Mesendoderm (in vitro differentiated cells): ENCODE data around the gene RHPN2.

Source experiments
- DNase-seq: peaks from one replicate; pipeline ENCODE4 v3.0.0; 2013
- H2AK5ac ChIP-seq: 2 replicates; pipeline ENCODE4 v1.6.1; 2013; ENCODE audit warnings: low read length, inconsistent platforms
- H2BK120ac ChIP-seq: 2 replicates; pipeline ENCODE4 v1.6.1; 2013; ENCODE audit warnings: low read depth, mild to moderate bottlenecking, low read length, moderate library complexity, mixed read lengths
- H2BK15ac ChIP-seq: replicated peaks from 2 replicates; pipeline ENCODE4 v1.6.1; 2013; ENCODE audit warnings: low read depth, mild to moderate bottlenecking, moderate library complexity
- H2BK5ac ChIP-seq: 2 replicates; pipeline ENCODE4 v1.6.1; 2013; ENCODE audit warnings: low read length, inconsistent platforms
- H3K18ac ChIP-seq: 2 replicates; pipeline ENCODE4 v1.6.1; 2013; ENCODE audit warnings: mild to moderate bottlenecking, low read length, mixed read lengths
- H3K23ac ChIP-seq: one replicate; pipeline ENCODE4 v1.6.1; 2013; ENCODE audit warnings: low read length
- H3K27ac ChIP-seq: 2 replicates; pipeline ENCODE4 v1.5.1; 2013; ENCODE audit warnings: low read depth, mild to moderate bottlenecking, inconsistent platforms, low read length, moderate library complexity
- H3K27me3 ChIP-seq: 2 replicates; pipeline ENCODE4 v1.6.1; 2013; ENCODE audit warnings: low read length, control low read depth, mild to moderate bottlenecking, inconsistent platforms; ENCODE audit not compliant: insufficient read depth, poor library complexity
- H3K36me3 ChIP-seq: 2 replicates; pipeline ENCODE4 v1.6.1; 2013; ENCODE audit warnings: low read length, inconsistent platforms; ENCODE audit not compliant: control insufficient read depth, insufficient read depth
- H3K4ac ChIP-seq: one replicate; pipeline ENCODE4 v1.6.1; 2013; ENCODE audit warnings: low read depth, mild to moderate bottlenecking, low read length, moderate library complexity
- H3K4me1 ChIP-seq: 2 replicates; pipeline ENCODE4 v1.6.1; 2013; ENCODE audit warnings: low read depth, low read length, inconsistent platforms; ENCODE audit not compliant: control insufficient read depth
- H3K4me2 ChIP-seq: 2 replicates; pipeline ENCODE4 v1.6.1; 2013; ENCODE audit warnings: low read length
- H3K4me3 ChIP-seq: 2 replicates; pipeline ENCODE4 v1.5.1; 2013; ENCODE audit warnings: mild to moderate bottlenecking, low read length
- H3K56ac ChIP-seq: one replicate; pipeline ENCODE4 v1.6.1; 2013; ENCODE audit warnings: low read length
- H3K79me1 ChIP-seq: 2 replicates; pipeline ENCODE4 v1.6.1; 2013; ENCODE audit warnings: low read length, inconsistent platforms
- H3K79me2 ChIP-seq: 2 replicates; pipeline ENCODE4 v1.6.1; 2013; ENCODE audit warnings: mild to moderate bottlenecking, low read length; ENCODE audit not compliant: control insufficient read depth, insufficient read depth
- H3K9ac ChIP-seq: 2 replicates; pipeline ENCODE4 v1.6.1; 2013; ENCODE audit warnings: low read length, inconsistent platforms
- H4K5ac ChIP-seq: one replicate; pipeline ENCODE4 v1.6.1; 2013; ENCODE audit warnings: low read length
- H4K8ac ChIP-seq: one replicate; pipeline ENCODE4 v1.6.1; 2013; ENCODE audit warnings: low read depth, mild to moderate bottlenecking, control low read depth, low read length, moderate library complexity
- WGBS: extraction: QIAGEN DNeasy Blood & Tissue Kit; methylation state at CpG from one replicate; pipeline ENCODE4 v1.1.7; 2013; ENCODE audit warnings: low lambda C conversion rate, missing lambda C conversion rate; ENCODE audit not compliant: insufficient coverage; ENCODE audit errors: extremely low coverage; 5-methylcytosine and 5-hydroxymethylcytosine counted together

Gene RHPN2

DNA sequence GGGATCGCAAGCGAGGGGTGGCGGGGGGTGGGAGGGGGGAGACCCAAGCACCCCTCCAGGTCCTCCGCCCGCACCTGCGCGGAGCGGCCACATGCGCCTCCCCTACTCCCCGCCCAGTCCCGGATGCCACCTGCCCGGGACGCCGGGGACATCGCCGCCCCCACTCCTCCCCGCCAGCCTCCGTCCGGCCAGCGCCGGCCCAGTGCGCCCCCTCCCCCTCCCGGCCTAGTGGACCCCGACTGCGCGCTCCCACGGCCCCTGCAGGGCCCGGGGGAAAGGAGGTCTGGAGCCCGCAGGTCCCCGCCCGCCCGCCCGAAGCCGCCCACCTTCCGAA is 263 bp downstream of the RHPN2 start:
- Histone ChIP-seq H2AK5ac (no peak overlapping the region), H3K18ac (peak overlapping the region; percentile 45), H2BK5ac (no peak overlapping the region), H3K4me2 (no peak overlapping the region), H3K4me1 (no peaks in the 10 kb centered on the region), H4K5ac (no peak overlapping the region), H3K9ac (peak overlapping the region; percentile 70), H3K23ac (no peak overlapping the region), H3K27ac (no peak overlapping the region), H3K36me3 (no peaks in the 10 kb centered on the region), H3K79me1 (peaks cover 6% of the 10 kb centered on the region), H3K79me2 (peaks cover 14% of the 10 kb centered on the region), H3K4ac (peak overlapping the region; percentile 26), H3K56ac (peak overlapping the region; percentile 71), H2BK15ac (no peak overlapping the region), H3K27me3 (no peaks in the 10 kb centered on the region), H4K8ac (no peak overlapping the region), H2BK120ac (no peak overlapping the region), H3K4me3 (peak overlapping the region; percentile 42)
- no CpG with 5 or more reads among the region's 35 CpGs for WGBS
- DNase-seq, result no peak

DNA sequence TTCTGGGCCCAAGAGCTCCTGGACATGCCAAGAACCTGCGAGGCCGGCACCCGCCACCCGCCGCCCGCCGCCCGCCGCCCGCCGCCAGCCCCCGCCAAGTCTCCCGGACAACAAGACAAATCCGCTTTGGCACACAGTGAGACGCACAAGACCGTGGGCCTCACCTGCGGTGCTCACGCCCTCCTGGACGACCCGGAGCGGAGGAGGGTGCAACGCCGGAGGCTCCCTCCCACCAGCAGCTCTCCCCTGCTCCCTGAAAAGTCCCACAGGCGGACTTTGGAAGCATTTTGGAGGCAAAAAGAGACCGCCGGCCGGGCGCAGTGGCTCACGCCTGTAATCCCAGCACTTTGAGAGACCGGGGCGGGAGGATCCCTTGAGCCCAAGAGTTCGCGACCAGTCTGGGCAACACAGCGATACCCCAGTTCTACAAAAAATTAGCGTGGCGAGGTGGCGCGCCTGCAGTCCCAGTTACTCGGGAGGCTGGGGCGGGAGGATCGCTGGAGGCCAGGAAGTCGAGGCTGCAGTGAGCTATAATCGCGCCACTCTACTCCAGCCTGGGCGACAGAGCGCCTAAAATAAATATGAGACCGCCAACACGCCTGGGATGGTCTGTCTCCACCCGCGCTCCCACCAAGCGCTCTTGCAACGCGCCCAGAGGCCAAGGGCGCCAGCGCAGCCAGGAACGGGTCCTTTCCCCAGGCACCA is 783 bp downstream of the RHPN2 start:
- peaks cover 6% of the 10 kb centered on the region for H3K79me1 ChIP-seq
- H3K36me3 ChIP-seq, result no peaks in the 10 kb centered on the region
- H3K79me2 ChIP-seq, result peaks cover 14% of the 10 kb centered on the region
- no peak overlapping the region for H2BK120ac ChIP-seq
- H4K8ac ChIP-seq, result no peak overlapping the region
- H3K27me3 ChIP-seq, result no peaks in the 10 kb centered on the region
- no peak overlapping the region for H4K5ac ChIP-seq
- peak overlapping the region; percentile 26 for H3K4ac ChIP-seq
- H3K56ac ChIP-seq, result peak overlapping the region; percentile 71
- H3K9ac ChIP-seq, result peak overlapping the region; percentile 70
- no peaks in the 10 kb centered on the region for H3K4me1 ChIP-seq
- H3K18ac ChIP-seq, result peak overlapping the region; percentile 45
- peak overlapping the region; percentile 53 for H3K4me2 ChIP-seq
- H3K27ac ChIP-seq, result no peak overlapping the region
- no CpG with 5 or more reads among the region's 56 CpGs for WGBS
- peak overlapping the region; percentile 42 for H3K4me3 ChIP-seq
- H3K23ac ChIP-seq, result no peak overlapping the region
- peak; percentile 45 for DNase-seq
- H2AK5ac ChIP-seq, result no peak overlapping the region
- H2BK5ac ChIP-seq, result no peak overlapping the region
- no peak overlapping the region for H2BK15ac ChIP-seq

DNA sequence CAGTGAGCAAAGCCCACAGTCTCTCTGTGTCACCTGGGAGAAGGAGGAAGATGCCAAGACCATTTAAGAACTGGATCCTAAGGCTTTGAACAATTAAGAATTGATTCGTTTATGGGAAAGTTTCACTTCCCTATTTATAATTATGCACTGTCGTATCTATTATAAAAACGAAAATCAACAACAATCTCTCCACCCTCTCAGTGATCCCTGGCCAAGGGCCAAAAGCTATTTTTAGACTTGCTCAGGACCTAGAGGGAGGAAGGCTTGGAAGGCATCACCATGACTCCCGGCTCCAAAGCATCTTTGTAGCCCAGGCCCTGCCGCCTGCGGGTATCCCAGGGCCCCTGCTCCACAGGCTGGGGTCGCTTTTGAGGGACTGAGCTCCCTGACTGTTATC is 1.3 kb downstream of the RHPN2 start:
- no peak overlapping the region for H4K8ac ChIP-seq
- no peak overlapping the region for H3K9ac ChIP-seq
- peak overlapping the region; percentile 60 for H3K56ac ChIP-seq
- H3K4me3 ChIP-seq, result no peak overlapping the region
- H2BK120ac ChIP-seq, result no peak overlapping the region
- no peak overlapping the region for H3K27ac ChIP-seq
- WGBS, result no CpG with 5 or more reads among the region's 7 CpGs
- no peak for DNase-seq
- no peak overlapping the region for H3K4ac ChIP-seq
- peak overlapping the region; percentile 45 for H3K18ac ChIP-seq
- peak overlapping the region; percentile 20 for H3K4me2 ChIP-seq
- no peaks in the 10 kb centered on the region for H3K36me3 ChIP-seq
- no peak overlapping the region for H3K23ac ChIP-seq
- no peaks in the 10 kb centered on the region for H3K27me3 ChIP-seq
- H3K4me1 ChIP-seq, result no peaks in the 10 kb centered on the region
- H2BK5ac ChIP-seq, result no peak overlapping the region
- H4K5ac ChIP-seq, result no peak overlapping the region
- peaks cover 14% of the 10 kb centered on the region for H3K79me2 ChIP-seq
- H3K79me1 ChIP-seq, result peaks cover 6% of the 10 kb centered on the region
- no peak overlapping the region for H2BK15ac ChIP-seq
- H2AK5ac ChIP-seq, result no peak overlapping the region

DNA sequence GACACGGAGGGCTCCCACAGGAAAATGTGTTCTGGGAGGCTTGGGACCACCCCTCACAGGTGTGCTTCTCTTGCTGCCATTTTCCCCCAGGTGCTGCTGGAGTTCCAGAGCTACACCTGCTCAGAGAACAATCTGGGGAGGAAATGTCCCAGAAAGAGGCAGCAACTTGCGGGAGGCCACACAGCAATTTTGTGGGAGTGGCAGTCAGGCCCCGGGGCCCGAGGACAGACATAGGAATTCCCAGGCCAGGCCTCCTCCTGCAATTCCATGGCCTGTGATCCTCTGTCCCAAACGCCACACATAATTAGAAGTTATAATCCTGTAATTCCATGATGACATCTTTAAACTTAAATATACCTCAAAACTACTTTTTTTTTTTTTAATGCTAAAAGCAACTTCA is 1.8 kb downstream of the RHPN2 start:
- Histone ChIP-seq H2AK5ac (no peak overlapping the region), H4K5ac (no peak overlapping the region), H3K4me2 (no peak overlapping the region), H3K27me3 (no peaks in the 10 kb centered on the region), H3K56ac (peak overlapping the region; percentile 60), H2BK5ac (no peak overlapping the region), H3K36me3 (no peaks in the 10 kb centered on the region), H3K4me3 (no peak overlapping the region), H3K23ac (no peak overlapping the region), H3K4me1 (no peaks in the 10 kb centered on the region), H3K9ac (no peak overlapping the region), H2BK15ac (no peak overlapping the region), H3K4ac (no peak overlapping the region), H3K79me1 (peaks cover 6% of the 10 kb centered on the region), H4K8ac (no peak overlapping the region), H3K18ac (no peak overlapping the region), H3K79me2 (peaks cover 14% of the 10 kb centered on the region), H3K27ac (no peak overlapping the region), H2BK120ac (no peak overlapping the region)
- WGBS, result no CpG with 5 or more reads among the region's 5 CpGs
- DNase-seq, result no peak

DNA sequence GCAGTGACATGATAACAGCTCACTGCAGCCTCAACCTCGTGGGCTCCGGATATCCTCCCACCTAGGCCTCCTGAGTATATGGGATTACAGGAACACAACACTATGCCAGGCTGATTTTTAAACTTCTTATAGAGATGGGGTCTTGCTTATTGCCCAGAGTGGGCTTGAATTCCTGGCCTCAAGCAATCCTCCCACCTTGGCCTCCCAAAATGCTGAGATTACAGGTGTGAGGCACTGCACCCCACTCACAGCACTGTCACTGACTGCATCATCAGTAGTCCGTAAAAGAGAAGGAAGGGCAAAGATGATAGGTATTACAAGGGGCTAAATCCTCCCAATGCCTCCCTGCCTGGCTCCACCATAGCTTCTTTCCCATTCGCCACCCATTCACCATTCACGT is 4.1 kb downstream of the RHPN2 start:
- Histone ChIP-seq H3K79me1 (peaks cover 6% of the 10 kb centered on the region), H3K4me2 (no peak overlapping the region), H3K23ac (no peak overlapping the region), H3K36me3 (no peaks in the 10 kb centered on the region), H3K18ac (no peak overlapping the region), H3K4me1 (no peaks in the 10 kb centered on the region), H3K79me2 (peaks cover 14% of the 10 kb centered on the region), H2BK15ac (no peak overlapping the region), H2BK5ac (no peak overlapping the region), H3K27ac (no peak overlapping the region), H2BK120ac (no peak overlapping the region), H3K4me3 (no peak overlapping the region), H3K4ac (no peak overlapping the region), H4K8ac (no peak overlapping the region), H4K5ac (no peak overlapping the region), H3K9ac (no peak overlapping the region), H3K27me3 (no peaks in the 10 kb centered on the region), H2AK5ac (no peak overlapping the region), H3K56ac (peak overlapping the region; percentile 7)
- no peak for DNase-seq
- WGBS, result no CpG with 5 or more reads among the region's 5 CpGs

DNA sequence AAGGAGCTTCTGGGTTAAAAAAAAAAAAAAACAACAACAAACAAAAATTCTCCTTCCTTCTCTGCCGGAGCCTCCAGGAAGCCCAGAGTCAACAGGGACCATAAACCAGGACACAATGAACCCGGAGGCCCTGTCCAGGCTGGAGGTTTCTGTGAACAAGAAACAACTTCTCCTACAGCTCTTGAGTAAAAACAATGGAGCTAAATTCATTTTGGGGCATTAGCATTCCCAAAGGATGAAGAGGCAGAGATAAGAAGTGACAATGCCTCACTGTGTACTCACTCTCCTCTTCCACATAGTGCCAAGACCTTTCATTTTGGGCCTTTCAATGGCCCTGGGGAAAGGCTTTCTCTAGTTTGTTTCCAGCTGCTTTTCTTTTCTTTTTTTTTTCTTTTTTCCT is 9.0 kb downstream of the RHPN2 start:
- Histone ChIP-seq H2BK120ac (no peak overlapping the region), H3K27ac (no peak overlapping the region), H2BK5ac (no peak overlapping the region), H3K4me1 (no peaks in the 10 kb centered on the region), H3K79me1 (peaks cover 12% of the 10 kb centered on the region), H3K4ac (no peak overlapping the region), H2BK15ac (no peak overlapping the region), H3K9ac (no peak overlapping the region), H3K4me2 (no peak overlapping the region), H3K23ac (no peak overlapping the region), H3K79me2 (peaks cover 13% of the 10 kb centered on the region), H3K18ac (no peak overlapping the region), H3K36me3 (no peaks in the 10 kb centered on the region), H4K5ac (no peak overlapping the region), H3K4me3 (no peak overlapping the region), H3K27me3 (no peaks in the 10 kb centered on the region), H4K8ac (no peak overlapping the region), H3K56ac (no peak overlapping the region), H2AK5ac (no peak overlapping the region)
- peak; percentile 73 for DNase-seq
- no CpG with 5 or more reads among the region's 2 CpGs for WGBS
